IPS-11a (cell line): Measurements from ENCODE around the gene CA10.

ENCODE experiments used
- H3K4me3 ChIP-seq: one replicate; pipeline ENCODE4 v1.5.1; 2013; ENCODE audit warnings: low read depth, low read length, control low read depth

Gene CA10

DNA sequence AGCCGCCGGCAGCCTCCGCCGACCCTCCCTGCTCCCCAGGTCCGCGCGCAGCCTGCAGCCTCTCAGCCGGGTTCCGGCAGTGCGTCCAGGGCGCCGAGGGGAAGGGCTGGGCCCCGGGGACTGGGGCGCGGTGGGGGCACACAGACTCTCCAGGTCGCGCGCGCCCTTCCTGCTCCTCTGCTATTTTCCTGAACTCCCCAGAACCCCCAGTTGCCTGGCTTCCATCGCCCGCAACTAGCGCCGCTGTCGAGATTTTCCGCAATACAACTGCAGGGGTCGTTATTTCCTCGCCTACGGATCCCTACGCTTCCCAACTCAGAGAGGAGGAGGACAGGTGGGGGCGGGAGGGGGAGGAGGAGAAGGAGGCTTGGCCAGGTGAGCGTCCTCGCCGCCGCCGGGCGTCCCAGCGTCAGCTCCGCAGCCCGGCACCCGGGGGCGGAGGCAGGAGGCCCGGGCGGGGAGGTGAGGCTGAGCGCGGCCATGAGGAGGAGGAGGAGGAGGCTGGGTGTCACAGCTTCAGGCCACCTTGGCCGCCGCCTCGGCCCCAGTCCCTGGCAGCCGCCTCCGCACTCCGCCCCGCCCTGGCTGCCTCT is at the start of gene CA10:
TSS of gene CA10 (minus strand) at position 265 of the 593 bp plus-strand sequence.
- H3K4me3 ChIP-seq: peak within 1 kb of the TSS; percentile 58

DNA sequence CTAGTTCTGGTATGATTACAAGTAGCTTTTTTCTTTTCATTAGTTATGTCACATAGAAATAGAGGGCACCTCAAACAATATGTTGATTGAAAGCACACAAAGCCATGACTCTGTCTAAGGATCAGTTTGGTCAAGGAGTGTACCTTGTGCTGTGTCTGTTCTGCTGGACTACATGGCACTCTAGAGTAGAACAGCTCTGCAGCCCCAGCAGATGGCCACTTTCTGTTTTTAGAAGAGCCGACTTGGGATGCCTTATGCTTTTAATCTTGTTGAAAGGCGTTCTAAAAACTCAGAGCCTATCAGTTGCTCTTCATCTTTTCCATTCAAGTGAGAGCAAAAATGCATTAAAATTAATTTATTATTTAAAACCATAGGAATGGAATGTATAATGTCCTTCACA is 49.3 kb upstream of the CA10 start:
- H3K4me3 ChIP-seq: no peak overlapping the region

DNA sequence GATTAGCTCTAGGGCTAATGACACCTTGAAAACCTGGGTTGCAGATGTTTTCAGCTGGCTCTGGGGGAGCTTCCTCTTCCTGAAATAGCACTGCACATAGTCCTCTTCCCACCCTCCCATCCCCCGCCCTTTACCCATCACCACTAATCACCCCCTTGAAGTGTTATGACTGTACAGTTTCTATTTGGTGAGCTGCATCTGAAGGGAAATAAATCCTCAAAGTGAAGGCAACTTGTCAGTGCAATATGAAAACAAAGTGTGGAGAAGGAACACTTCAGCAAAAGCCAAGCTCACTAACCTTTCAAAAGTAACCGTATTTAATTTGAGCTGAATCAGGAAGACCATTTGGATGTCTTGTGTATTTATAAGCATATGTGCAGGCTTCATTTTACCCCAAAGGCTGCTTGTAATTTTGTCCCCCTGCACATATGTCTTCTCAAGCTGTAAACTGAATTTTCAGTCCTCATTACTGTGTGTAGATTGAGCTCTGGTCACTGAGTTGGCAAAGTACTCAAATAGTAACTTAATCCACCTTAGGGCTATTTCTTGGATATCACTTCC is 44.1 kb upstream of the CA10 start:
- H3K4me3 ChIP-seq: no peak overlapping the region

DNA sequence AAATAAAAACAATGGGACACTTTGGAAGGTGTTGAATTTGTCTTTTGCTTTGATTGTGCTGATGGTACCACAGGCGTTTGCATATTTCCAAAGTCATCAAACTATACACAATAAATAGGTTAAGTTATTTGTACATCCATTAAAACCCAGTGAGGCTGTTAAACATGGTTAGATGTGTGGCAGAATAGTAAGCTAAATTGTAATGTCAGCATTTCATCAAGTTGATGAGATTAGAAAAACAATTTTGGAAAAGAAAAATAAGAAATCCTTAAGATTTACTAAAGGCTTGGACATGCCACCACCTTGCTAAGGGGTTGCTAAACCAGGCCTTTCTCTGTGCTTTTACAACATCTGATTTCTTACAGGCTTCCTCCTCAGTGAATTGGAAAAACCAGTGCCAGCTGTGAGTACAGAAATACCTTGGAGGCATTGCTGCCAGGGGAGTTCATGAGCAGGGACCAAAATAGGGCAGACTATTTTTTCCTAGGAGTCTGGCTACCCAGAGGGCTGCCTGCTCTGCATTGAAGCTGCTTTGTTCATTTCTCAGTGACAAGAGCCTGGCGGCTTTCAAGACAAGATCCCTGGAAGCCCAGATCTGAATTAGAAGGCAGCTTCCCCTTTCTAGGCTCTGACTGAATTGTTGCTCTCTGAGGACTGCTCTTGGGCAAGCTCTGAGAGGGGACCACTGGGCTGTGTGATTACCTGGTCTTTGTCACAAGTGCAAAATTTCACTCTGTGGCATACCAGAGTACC is 43.4 kb upstream of the CA10 start:
- H3K4me3 ChIP-seq: no peak overlapping the region

DNA sequence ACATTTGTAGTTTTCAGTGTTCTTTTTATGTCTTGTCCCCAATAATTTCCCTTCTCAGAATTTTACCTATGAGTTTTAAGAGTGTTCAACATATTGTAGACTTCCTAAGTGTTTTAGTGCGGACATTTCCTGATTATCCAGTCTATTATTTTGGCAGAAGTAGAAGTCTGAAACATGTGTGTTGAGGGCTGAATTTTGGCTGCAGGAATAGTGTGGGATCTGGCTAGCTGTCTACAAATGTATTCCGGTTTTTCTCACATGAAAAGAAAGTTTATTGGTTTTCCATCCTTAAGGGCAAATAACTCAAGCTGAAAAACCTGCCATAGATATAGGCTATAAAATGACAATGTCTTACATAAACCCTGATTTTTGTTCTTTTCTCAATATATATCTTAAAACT is 33.0 kb upstream of the CA10 start:
- no peak overlapping the region for H3K4me3 ChIP-seq

DNA sequence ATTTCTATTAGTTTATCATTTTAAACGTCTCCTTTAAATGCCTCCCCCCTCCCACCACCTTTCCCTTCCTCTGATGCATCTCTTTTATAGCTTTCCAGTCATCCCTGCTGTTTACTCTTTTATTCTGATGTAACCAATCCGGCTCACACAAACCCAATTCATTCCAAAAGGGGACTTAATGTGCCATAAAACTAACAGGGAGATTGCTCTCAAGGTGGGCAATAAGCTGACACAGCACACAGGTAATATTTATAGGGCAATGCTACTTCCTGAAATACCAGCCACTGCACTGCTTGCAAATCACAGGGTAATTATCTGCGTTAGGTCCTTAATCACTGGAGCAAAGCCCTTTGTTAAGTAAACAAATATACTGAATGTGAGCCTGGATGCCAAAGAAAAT is 23.3 kb upstream of the CA10 start:
- no peak overlapping the region for H3K4me3 ChIP-seq

DNA sequence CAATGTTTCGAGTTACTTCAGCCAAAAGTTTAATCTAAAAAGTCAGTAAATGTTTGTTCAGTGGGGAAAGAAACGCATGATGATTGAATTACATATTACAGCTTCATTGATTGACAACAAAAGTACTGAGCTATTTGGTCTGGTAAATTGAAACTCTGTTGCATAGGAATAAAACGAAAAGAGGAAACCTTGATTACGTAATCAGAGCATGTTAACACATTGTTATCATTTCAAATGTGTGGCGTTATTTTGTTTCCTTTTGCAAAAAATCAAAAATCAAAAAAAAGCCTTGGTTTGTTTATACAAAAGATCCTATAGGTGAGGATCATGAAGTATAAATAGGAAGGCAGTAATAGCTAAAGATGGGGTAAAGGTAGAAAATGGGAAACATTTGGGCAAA is 19.5 kb upstream of the CA10 start:
- no peak overlapping the region for H3K4me3 ChIP-seq

DNA sequence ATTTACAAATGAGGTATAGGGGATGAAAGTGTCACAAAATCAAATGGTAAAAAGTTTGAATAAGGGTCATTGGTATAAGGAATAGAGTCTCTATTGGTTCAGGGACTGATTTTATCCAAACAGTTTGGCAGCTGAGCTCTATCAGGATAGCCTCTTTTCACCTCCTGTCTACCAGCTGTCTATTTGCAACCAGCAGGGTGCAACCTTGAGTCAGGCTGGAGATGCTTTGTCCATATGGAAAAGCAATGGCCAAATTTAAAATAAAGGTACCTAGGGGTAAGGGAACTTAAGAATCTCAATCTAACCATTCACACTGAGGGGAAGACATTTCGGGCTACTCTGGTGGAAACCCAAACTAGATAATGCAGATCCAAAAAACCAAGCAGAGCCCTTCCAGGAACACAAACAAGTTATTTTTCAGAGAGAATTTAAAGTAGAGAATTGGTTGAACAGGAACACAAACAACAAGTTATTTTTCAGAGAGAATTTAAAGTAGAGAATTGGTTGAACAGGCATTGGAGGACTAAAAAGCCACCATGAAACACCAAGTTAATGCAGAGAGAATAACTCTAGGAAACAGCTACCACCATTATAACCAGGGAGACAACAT is 12.6 kb upstream of the CA10 start:
- H3K4me3 ChIP-seq: no peak overlapping the region

DNA sequence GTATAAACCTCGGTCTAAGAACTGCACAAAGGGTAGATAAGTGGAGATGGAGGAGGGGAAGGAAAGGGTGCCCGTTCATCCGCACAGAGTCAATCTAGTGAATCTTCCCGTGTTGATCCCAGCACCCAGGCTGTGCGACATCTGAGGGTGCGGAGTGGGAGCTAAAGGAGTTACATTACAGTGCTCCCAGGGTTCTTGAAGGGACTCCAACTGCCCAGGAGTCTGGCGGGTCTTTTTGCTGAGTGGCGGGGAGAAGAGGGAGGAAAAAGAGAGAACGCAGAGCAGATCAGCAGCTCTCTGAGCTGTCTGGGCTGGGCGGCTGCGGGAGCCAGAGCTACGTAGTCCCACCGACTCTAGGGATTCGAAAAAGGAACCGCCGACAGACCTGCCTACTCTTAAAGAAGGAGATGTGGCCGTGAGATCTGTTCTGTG is 1.6 kb upstream of the CA10 start:
- no peak overlapping the region for H3K4me3 ChIP-seq

DNA sequence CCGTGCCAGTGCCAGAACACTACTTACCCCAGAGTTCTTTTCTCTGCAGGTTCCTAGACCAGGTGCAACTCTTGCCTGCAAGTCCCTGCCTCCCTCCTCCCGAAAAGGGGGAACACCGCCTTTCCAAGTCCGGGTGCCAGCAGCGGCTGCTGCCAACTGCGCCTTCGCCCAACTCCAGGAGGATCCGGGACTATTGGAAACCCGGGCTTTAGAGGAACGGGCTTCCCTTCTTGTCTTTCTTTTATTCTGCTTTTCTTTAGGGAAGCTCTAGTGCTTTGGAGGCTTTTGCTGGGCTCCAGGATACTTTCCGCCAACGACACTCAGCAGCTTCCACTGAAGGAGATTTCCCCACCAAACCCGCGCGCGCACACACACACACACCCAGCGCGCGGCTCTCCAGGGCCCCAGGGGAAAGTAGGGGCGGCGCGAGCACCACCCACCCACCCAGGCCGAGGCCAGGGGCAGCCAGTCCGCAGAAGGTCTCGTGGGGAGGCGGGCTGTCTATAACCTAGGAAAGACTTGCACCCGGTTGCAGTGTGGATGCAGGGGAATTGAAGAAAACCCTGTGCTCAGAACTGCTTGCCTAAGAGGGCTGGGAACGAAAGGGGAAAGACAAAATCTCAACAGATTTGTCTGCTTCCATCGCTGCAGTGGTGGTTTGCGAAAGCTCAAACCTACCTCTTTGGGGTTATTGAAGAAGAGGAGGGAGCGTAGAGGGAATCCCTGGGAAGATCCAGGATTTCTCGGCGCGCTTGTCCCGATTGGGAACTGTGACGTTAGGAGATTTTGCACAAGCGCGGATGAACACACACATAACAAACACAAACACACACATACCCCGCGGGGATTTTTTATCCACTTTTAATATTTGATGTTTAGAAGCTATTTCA is 977 bp upstream of the CA10 start:
- peak overlapping the region; percentile 58 for H3K4me3 ChIP-seq

DNA sequence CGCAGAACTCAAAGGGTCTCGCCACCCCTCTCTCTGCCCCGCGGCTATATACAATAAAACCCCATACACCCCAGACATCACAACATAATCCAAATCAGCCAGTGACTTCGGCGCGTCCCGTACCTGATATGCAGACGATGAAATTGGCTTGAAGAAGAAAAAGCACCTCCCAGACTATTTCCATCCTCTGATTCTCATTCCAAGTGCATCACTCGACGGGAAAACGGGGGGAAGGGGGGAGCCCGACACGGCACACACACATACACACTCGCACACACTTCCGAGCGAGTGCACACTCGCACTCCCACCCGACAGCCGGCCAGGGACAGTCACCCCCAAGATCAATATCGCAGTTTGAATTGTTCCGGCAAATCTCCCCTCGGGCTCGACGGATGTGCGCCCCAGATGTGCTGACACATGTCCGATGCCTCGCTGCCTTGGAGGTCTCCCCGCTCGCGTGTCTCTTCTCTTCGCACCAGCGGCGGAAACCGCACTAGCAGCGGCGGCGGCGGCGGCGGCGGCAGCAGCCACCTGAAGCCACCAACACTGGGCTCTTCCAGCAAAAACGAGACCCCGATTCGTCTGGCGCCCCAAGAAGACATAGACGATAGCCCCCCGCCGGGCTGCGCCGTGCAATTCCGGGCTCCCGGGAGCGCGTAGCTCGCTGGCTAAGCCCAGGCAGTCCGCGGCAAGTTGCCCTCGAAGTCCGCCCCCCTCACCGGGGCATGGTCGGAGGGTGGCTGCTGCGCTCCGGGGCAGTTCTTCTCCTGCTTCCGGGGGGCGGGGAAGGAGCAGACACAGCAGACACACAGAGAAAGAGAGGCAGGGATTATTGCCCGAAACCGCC is 688 bp downstream of the CA10 start:
- H3K4me3 ChIP-seq: peak overlapping the region; percentile 58

DNA sequence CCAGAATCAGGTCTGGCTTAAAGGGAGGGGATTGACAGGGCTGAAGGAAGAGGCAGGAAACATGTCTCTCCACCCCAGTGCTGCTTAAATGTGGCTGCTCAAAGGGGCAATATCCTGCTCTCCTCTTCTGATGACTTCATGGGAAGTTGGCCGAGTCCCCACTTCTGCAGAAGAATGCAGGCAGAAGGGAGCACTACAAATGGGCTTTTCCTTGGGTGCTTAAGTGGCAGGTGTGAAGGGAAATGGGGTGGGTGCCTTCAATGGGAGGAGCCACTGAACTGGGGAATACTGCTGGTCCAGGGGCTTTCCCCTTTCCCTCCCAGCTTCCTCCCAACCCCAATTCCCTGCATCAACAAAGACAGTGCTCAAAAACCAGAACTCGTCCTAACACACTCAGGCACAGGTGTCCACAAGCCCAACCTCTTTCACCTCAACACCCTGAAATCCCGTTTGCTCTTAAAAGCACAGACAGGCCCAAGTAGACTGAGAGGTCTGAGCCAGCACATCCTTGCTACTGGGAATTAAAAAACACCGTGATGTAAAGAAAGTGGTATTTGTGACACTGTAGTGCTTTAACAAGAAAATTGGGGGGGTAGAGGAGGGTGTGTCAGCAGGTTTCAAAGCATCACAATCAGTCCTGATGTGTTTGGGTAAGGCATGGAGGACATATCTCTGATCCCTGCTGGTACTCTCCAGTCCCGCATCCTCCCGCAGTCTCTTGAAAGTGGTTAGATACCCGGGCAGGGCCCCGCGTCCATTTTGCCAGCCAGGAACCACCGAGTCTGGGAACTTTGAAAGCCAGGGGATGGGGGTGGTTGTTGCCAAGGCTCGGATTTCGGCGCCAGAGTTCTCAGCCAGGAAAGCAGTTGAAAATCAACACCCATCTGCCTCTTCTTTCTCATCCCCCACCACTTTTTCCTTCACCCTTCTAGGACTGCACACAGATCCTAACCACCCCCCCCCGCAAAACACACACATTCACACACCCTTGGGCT is 1.6 kb downstream of the CA10 start:
- H3K4me3 ChIP-seq: no peak overlapping the region

DNA sequence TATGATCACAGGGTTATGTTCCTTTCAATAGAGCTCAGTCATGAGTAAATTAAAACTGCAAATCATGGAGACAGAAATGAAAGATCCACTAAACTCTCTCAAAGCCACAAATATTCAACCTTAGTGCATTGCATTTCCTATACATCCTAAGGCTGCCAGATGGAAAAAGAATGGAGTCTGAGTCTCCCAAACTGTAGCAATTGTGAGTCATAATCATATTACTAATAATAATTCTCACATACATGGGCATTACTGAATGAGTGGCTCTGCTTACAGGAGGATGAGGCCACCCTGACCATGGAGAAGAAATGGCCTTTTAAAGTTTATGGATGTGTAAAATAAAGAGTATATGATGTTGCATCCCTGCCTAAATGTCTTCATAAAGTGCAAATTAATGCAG is 3.2 kb downstream of the CA10 start:
- H3K4me3 ChIP-seq: no peak overlapping the region

DNA sequence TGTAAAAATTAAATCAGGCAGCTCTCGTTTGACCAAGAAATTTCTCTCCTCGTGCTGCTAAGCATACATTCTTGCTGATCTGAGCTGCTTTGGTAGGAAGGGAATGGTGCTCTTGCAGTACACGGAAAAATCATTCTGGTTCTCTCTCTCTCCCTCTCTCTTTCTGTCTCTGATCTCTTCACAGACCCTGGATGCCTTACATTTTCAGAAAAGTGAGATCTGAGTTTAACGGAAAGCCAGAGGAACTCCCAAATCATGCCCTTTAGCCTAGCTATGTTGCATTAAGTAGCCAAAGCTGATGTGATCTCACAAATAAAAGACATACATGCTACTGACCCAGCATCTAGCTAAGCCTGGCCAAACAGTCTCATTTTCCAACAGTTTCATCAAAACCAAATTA is 4.0 kb downstream of the CA10 start:
- no peak overlapping the region for H3K4me3 ChIP-seq

DNA sequence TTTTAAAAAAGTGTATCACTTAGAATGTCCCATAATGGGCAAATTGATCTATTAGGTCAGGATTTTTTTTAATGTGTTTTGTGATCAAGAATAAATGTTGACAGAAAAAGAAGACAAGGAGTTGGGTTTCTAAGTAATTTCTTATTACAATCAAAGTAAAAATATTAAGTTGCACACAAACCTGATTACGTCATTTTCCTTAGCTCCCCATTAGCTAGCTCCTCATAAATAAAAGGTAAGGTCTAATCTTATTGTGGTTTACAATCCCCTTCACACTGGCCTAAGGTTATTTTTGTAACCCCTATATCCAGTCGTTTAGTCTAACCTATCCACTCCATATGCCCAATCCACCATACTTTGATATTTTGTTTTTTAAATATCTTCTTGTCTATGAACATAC is 7.6 kb downstream of the CA10 start:
- no peak overlapping the region for H3K4me3 ChIP-seq

DNA sequence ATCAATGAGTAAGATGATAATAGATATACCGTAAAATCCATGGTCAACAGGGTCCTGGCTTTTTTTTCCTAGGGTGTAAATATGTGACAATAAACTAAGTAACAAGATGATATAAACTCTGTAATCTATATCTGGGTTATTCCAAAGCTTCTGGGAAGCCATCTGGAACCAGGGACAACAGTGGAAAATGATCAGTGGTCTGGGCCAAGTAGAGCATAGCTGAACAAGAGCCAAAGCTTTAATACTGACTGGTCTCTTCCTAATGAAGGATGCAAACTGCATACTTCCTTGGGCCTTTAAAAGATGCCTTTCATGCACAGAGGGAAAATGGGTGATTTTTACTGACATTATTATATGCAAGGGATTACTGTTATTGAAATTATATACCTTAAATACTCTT is 8.9 kb downstream of the CA10 start:
- H3K4me3 ChIP-seq: no peak overlapping the region

DNA sequence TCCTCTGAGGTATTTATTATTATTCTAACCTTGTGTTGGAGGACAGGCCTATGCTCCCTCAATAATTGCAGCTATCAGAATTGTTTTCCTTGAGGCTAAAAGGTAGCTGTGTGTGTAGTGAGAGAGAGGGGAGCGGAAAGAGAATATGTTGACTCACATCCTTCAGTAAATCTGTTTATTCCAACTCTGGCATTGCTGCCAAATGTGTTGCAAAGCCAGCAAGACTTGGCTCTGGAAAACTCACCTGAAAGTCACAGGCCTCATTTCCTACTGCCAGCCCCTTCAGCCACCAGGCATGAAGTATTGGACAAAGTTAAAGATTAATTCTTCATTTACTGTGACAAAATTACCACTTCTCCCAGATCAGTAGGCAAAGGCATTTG is 9.6 kb downstream of the CA10 start:
- no peak overlapping the region for H3K4me3 ChIP-seq

DNA sequence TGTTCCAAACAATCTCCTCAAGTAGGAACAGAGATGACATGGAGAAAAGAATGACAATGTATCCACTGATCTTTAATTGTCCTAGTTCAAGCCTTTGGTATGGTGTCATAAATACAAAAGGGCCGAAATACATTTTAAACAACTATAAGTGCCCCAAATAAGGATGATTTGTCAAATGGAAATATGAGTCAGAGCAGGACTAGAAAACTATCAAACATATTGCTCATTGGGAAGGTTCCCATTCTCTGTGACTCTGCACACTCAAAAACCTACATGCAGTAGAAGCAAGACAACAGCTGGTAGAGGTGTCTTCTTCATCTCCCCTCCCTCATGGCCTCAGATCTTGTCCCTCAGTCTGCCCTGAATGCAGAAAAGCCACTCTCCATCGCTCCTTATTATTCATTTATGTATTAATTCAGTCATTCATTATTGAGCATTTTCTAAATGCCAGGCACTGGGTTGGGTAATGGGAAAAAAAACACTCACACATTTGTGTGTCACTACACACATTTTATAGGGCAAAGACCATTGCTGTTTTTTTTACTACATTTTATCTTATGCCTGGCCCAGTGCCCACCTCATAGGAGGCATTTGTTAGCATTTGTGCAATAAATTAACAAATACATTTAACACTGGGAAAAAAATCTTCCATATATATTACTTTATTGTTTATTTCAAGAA is 10.1 kb downstream of the CA10 start:
- H3K4me3 ChIP-seq: no peak overlapping the region
